ENCODE measurements around the gene SLPI.

Gene SLPI

DNA sequence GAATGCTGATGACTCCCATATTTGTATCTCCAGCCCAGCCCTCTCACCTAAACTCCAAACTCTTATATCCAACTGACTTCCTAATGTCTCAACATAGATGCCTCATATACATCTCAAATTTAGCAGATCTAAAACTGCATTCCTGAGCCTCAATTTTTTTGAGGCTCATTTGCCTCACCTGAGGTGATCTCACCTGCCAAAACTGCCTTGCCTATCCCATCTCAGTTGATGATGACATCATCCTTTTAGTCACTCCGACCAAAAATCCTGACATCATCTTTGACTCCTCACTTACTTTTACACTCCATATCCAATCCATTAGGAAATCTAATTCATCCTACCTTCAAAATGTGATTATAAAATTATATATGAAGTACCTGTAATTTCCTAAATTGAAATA is 25.6 kb upstream of the SLPI start:
- DNase-seq (ENCODE audit: insufficient read length, low spot score) = no peak
- FAIRE-seq = no peak

DNA sequence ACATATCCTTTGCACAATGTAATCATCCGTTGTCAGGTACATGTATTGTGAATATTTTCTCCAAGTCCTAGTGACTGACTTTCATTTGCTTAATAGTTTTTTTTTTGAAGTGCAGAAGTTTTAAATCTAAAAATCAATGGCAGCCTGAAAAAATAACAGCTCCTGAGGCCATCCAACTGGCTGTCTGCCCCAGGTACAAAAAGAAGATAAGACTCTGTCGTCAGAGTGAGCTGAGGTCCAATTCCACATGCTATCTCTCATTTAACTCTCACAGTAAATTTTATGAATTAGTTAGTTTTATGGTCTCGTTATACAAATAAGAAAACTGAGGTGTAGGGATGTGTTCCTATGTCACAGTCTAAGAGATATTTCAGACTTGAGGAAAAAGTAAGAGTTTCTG is 21.0 kb upstream of the SLPI start:
- DNase-seq (ENCODE audit: insufficient read length, low spot score) (no peak), FAIRE-seq (no peak)

DNA sequence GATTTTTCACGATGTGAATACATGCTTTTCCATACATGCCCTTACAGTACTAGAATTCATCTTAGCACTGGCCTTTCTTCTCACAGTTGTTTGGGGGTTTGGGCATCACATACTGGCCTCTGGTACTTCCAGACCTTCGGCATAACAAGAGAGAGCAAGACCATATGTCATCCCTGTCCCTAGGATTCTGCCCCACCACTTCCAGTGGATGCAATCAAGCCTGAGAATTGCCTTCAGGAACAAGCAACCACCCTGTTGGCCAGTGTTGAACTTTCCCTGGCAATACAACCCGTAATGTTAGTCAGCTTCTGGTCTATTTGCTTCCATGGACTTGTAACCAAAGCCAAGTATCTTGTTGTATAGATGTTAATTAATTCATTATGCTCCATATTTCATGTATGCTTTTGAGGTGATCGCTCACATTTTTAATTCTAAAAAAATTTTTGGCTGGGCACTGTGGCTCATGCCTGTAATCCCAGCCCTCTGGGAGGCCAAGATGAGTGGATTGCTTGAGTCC is 15.4 kb upstream of the SLPI start:
- FAIRE-seq (no peak), DNase-seq (ENCODE audit: insufficient read length, low spot score) (no peak)

DNA sequence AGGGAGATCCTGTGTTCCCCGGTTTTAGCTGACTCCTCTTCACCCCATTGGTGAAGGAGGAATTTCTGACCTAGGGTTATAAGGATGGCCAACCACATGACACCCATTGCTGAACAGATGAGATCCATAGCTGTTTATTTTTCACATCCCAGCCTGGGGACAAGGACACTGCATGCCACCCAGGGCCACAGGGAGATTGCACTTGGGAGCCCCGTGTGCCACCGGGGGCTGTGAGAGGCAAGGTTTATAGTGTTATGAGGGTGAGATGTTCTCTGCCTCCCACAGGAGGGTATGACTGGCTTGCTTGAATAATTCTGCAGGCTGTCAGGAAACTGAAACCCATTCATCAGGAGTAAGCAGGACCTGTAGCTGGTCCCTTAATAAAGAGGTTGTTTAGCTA is 14.7 kb upstream of the SLPI start:
- FAIRE-seq (no peak), DNase-seq (ENCODE audit: insufficient read length, low spot score) (no peak)

DNA sequence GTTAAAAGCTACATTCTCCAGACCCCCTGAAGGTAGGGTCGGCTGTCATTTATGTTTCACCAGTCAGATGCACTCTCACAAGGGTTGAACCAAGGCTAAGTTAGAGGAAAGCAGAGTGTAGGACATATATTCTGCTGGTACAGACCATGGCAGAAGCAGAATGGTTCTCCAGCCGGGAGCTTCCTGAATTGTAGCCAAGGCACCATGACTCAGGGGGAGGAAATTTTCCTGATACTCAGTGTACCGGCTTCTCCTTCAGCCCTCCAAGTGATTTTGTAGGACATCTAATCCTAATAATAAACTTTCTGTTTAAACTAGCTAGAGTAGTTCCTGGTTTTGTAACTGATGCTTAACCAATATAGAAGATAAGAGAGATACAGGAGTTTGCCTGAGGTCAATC is 14.2 kb upstream of the SLPI start:
- FAIRE-seq = no peak

DNA sequence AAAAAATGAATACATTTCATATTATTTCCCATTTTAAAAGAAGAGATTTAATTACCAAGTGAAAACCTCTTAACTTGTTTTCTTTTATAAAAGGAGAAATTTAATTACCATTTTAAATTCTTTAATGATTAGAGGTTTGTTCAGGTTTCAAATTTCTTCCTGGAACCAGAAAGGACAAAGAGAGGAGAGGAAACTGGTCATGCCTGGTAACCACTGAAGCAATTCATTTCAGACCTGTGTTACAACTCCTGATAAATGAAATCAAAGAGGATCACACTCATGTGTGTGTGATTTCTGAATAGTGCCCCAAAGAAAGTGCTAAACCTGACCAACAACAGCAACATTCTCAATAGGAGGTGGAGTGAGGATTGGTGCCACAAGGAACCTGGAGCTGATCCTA is 12.6 kb upstream of the SLPI start:
- no peak for FAIRE-seq

More for the DNA sequence above, 14.2 kb upstream of the SLPI start:
- DNase-seq (ENCODE audit: insufficient read length, low spot score) = no peak

DNA sequence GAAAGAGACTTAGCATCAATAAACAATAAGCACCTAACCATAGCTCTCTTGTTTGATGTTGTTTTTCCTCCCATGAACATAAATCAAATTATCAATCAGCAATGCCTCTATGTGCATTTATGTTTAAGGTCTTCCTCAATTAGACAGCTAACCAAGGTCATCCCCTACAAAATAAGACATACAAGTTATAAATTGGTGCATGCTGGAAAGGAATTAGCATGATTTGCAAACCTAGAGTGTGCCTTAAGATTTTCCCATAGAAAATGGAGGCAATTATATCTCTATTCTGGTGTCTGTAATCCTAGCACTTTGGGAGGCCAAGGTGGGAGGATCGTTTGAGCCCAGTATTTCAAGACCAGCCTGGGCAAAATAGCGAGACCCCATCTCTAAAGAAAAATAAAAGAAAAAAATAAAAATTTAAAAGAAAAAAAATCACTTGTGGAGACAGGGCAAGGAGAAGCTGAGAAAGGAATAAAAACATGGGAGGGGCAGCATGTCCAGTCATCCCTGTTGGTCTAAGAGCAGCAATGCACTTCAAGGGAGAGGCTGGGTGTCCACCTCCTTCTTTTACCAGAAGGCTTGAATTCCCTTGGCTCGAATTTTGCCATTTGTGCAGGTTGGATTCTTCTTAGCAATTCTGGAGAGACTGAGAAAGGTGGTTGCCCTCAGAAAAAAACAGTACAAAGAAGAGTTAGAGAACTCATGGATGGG is 9.3 kb upstream of the SLPI start:
- DNase-seq (ENCODE audit: insufficient read length, low spot score) = no peak
- no peak for FAIRE-seq

More for the DNA sequence above, 12.6 kb upstream of the SLPI start:
- DNase-seq (ENCODE audit: insufficient read length, low spot score) = no peak

GRCh38 chr20:45258664-45259063 is 4.3 kb upstream of the SLPI start:
- FAIRE-seq (no peak), DNase-seq (ENCODE audit: insufficient read length, low spot score) (no peak)

GRCh38 chr20:45258259-45258658 is 3.9 kb upstream of the SLPI start:
- FAIRE-seq = no peak
- no peak for DNase-seq (ENCODE audit: insufficient read length, low spot score)

- DNase-seq (ENCODE audit: insufficient read length, low spot score) (no peak), FAIRE-seq (no peak)
These were observed 3.3 kb upstream of the SLPI start for GRCh38 chr20:45257711-45258110.

- FAIRE-seq (no peak), DNase-seq (ENCODE audit: insufficient read length, low spot score) (no peak)
These were observed 2.8 kb upstream of the SLPI start for GRCh38 chr20:45257161-45257560.

DNA sequence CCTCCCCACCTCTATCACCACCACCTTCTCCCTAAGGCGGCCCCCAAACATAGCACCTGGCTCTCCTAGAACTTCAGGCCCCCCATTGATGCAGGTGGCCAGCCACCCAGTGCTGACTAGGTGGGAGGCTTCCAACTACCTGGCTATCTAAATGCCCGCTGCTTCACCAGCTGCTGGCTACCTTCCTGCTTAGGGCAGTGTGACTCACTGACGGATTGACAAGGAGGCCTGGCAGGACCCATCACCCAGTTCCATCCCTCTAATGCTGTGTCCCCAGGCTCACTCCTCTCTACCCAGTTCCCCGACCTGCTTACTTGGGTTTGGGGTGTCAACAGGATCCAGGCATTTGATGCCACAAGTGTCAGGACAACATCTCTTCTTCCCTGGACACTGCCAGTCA is 1.1 kb downstream of the SLPI start:
- FAIRE-seq (no peak), DNase-seq (ENCODE audit: insufficient read length, low spot score) (no peak)

GRCh38 chr20:45251884-45252560 is 2.3 kb downstream of the SLPI start:
- DNase-seq (ENCODE audit: insufficient read length, low spot score) = no peak
- no peak for FAIRE-seq

DNA sequence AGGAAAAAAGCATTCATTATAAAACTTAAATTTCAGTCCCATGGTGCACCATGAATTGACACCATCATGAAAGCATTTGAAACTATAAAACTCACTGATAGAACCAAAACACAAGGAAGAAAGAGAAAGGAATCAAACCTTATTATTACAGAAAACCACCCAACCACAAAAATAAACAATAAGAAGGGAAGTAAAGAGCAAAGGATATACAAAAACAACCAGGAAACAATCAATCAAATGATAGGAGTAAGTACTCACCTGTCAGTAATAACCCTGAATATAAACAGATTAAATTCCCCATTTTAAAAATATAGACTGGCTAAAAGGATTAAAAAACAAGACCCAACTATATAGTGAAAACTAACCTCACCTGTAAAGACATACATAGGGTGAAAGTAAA is 5.8 kb downstream of the SLPI start:
- DNase-seq (ENCODE audit: insufficient read length, low spot score) = no peak
- FAIRE-seq = no peak

DNA sequence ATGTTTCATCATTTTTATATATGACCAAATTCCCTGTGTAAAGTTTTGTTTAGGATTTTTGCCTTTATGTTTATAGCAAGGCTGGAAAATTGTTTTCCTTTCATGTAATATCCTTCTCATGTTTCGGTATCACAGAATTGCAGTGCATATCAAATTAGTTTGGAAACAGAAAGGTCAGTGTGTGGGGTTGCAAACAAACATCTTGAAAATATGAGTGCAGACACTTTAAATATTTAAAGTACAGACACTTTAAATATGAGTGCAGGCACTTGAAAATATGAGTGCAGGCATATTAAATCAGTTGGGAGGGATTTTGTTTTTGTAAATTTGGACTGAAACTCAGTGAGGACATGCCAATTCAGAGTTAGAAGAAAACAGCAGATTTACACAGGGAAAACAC is 6.5 kb downstream of the SLPI start:
- no peak for FAIRE-seq
- no peak for DNase-seq (ENCODE audit: insufficient read length, low spot score)

DNA sequence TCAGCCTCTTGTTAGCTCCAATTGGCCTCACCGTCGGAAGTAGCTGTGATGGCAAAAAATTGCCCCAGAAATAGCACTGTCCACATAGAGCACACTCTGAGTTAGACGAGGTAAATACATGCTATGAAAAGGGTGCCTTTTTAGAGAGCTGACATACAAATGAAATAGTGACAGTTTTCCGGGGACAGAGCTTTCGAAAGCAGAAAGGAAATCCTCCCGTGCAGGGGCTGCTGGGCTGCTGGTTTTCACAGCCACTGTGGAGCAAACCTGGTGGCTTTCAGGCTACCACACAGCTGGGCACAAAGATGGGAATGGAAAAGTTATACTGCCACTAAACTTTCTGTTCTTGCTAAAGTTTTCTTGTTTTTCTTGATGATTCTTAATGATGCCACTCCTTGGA is 8.3 kb downstream of the SLPI start:
- no peak for FAIRE-seq
- DNase-seq (ENCODE audit: insufficient read length, low spot score) = no peak

DNA sequence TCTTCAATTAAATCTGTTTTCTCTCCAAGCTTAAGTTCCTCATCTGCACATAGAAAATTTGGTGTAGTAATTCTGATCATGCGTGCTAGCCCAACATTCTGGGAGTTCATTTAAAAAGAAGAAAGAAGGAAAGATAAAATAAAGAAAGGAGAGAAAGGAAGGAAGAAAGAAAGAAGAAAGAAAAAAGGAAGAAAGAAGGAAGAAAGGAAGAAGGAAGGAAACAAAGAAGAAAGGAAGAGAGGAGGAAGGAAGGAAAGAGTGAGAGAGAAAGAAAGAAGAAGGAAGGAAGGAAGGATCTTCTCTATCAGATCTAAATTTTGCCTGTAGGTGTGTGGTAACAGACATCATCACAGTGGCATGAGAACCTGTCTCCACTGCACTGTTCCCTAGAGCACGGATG is 16.2 kb downstream of the SLPI start:
- DNase-seq (ENCODE audit: insufficient read length, low spot score) = no peak
- no peak for FAIRE-seq

DNA sequence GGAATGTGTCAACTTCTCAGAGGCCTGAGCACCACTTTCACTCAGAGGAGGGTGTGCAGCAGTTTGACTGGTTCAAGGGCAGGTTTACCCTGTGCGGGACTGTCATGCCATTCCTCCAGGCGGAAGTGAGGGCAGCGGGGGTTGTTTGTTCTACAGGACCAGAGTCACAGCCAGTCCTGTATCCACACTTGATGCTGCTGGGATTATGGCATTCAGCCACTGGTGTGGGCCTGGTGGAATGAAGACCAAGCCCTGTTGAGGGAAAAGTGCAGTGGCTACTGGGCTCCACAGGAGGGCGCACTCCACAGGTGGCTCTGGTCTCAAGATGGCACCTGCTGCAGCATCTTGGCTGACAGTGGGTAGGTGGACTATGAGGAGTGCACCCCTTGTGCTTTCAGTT is 18.4 kb downstream of the SLPI start:
- FAIRE-seq (no peak), DNase-seq (ENCODE audit: insufficient read length, low spot score) (no peak)

- DNase-seq (ENCODE audit: insufficient read length, low spot score) = no peak
- no peak for FAIRE-seq
These were observed 23.7 kb downstream of the SLPI start for GRCh38 chr20:45230631-45231030.

GRCh38 chr20:45229264-45230056 is 24.9 kb downstream of the SLPI start:
- DNase-seq (ENCODE audit: insufficient read length, low spot score) (no peak), FAIRE-seq (no peak)

- no peak for FAIRE-seq
- no peak for DNase-seq (ENCODE audit: insufficient read length, low spot score)
These were observed 28.1 kb downstream of the SLPI start for GRCh38 chr20:45226287-45226686.

- FAIRE-seq = no peak
- DNase-seq (ENCODE audit: insufficient read length, low spot score) = no peak
These were observed 31.2 kb downstream of the SLPI start for GRCh38 chr20:45223136-45223535.

Measured in GM19239 (cell line).